GM19452 (cell line): ENCODE results near the gene DYRK1B.
"Not testable (repeated sequence)": the region's sequence is repeated elsewhere in the genome, so short reads cannot be mapped to it uniquely, and the experiment has no call there.

Source experiments
- ATAC-seq: cut with Tn5 transposase; IDR thresholded peaks from one replicate; pipeline ENCODE4 v1.9.1; 2021; ENCODE audit not compliant: unreplicated experiment

DYRK1B gene

DNA sequence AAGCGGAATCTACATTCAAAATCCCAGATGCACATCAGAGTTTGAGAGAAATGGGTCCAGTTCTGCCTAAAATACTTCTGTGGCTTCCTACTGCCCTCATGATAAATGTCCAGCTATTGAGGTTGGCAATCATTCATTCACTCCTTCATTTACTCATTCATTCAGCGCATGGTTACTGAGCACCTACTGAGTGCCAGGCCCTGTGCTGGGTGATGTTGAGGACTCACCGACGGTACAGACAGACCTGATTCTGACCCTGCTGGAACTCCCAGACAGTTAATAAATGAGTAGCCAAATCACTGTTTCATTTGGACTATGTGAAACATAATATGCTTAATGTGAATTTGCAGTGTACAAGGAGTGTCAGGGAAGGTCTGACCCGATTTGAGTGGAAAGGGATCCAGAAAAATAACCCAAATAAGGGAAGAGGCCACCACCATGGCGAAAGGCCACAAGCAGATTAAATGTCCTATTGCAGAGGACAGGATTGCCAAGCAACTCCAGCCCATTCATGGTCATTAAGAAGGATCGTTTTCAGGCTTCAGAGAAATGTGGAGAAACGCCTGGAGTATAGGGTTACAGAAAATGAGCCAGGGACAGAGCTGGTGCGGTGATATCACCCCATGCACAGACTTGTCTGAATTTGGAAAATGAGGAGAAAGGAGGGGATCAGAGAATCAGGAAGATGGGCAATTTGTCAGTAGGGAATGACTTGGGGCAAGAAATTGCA is 20.5 kb downstream of the DYRK1B start:
- ATAC-seq = no peak

DNA sequence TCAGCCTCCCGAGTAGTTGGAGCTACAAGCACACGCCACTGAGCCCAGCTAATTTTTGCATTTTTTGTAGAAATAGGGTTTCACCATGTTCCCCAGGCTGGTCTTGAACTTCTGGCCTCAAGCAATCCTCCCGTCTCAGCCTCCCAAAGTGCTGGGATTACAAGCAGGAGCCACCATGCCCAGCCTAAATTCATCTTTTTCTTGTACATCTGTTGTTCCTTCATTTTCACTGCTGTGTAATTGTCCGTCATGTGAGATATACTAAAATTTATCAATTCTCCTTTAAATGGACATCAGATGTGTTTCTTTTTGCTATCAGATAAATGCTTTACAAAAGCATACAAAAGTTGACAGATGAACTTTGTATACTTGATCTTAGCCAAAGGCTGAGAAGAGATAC is 22.9 kb downstream of the DYRK1B start:
- no peak for ATAC-seq

DNA sequence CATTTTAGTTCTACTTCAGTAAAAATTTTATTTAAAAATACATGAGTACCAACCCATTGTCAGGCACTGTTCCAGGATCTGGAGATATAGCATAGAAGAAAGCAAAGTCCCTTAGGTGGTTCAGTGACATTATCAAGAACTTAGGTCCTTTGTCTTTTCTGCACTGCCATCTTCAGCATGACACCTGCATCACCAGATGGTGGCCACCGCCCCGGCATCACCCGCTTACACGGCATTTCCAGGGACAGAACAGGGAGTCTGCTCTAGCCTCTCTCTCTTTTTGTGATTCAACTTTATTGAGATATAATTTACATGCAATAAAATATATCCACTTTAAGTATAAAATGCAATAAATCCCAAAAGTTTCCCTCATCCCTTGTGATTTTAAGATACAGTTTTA is 23.5 kb downstream of the DYRK1B start:
- ATAC-seq = no peak

DNA sequence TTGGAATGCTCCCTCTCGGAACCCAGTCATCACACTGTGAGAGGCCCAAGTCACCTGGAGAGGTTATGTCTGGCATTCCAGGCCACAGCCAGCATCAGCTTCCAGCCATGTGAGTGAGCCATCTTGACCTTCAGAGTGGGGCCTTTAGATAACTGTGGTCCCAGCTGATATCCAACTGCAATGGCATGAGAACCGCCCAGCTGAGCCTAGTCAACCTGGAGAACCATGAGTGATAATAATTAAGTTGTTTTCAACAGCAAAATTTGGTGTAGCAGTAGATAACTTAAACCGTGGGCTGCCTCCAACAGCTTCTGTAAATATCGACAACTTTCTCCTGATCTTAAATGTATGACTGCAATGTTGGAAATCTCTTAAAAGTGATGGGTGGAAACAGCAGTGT is 24.6 kb downstream of the DYRK1B start:
- ATAC-seq = no peak

DNA sequence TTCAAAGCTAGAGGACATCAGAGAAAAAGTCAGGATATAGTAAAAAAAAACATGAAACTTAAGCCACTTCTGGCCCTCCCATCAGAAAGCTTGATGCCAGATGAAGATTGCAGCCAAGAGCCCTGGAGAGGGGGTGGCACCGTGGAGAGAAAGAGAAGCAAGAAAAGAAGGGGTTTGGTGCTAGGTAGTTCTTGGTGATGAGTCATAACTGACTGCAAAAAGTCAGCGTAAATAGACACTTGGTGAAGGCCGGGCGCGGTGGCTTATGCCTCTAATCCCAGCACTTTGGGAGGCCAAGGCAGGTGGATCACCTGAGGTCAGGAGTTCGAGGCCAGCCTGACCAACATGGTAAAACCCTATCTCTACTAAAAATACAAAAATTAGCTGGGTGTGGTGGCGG is 25.3 kb downstream of the DYRK1B start:
- ATAC-seq = not testable (repeated sequence)

DNA sequence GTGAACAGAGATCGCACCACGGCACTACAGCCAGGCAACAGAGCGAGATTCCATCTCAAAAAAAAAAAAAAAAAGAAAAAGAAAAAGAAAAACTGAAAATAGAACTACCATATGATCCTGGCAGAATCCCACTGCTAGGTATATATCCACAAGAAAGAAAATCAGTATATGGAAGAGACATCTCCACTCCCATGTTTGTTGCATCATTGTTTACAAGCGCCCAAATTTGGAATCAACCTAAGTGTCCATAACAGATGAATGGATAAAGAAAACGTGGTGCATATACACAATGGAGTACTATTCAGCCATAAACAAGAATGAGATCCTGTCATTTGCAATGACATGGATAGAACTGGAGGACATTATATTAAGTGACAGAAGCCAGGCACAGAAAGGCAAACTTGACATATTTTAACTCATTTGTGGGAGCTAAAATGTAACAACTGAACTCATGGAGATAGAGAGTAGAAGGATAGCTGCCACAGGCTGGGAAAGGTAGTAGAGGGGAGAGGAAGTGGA is 26.1 kb downstream of the DYRK1B start:
- ATAC-seq = no peak

DNA sequence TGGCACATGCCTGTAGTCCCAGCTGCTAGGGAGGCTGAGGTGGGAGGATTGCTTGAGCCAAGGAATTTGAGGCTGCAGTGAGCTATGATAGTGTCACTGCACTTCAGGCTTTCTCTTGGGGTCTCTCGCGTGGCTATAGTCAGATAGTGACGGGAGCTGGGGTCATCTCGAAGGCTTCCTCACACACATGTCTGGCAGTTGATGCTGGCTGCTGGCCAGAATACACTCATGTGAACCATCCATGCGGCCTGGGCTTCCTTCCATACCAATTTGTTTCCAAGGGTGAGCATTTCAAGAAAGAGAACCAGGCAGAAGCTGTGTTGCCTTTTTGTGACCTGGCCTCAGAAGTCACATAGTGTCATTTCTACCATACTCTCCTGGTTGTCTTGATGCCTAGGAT is 28.9 kb downstream of the DYRK1B start:
- ATAC-seq = no peak

DNA sequence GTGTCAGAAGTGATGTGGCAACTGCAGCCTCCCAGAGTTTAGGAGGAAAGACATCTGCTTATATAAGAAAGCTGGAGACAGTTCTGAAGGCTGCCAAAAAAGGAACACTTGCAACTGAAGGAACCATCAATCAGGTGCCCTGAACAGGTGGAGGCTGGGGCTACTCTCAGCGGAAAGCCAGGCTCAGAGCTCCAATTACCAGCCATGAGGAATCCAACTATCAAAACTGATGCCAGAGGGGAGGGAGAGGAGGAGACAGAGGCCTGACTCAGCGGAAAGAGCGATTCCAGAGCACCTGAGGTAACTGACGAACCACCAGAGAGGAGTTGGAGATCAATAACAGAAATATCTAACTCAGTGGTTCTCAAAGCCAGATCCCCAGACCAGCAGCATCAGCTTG is 31.0 kb downstream of the DYRK1B start:
- ATAC-seq = no peak

DNA sequence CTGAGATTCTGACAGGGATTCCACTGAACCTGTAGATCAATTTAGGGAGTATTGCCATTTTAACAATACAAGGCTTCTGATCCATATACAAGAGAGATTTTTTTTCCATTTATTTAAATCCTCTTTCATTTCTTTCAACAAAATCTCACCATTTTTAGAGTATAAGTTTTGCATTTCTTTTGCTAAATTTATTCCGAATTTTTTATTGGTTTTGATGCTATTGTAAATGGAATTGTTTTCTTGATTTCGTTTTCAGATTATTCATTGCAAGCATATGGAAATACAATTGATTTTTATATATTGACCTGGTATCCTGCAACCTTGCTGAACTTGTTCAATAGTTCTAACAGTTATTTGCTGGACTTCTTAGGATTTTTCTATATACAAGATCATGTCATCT is 36.9 kb downstream of the DYRK1B start:
- ATAC-seq = no peak

DNA sequence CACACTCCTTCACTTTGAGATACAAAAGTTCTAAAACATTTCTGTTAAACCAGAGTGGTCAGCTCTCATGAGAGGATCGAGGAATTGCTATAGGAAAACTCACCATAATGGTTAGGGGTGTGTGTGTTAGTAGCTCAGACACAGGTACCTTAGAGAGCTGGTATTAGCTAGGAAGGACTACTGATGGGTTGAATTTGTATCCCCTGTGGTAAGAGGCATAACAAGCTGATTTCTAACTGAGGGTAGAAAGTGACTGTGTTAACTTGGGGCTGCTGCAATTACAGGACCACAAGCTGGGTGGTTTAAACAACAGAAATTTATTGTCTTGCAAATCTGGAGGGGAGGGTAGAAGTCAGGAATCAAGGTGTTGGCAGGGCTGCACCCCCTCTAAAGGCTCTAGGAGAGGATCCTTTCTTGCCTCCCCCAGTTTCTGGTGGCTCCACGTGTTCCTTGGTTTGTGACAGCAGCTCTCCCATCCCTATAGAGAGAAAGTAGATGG is 37.9 kb downstream of the DYRK1B start:
- ATAC-seq = no peak

DNA sequence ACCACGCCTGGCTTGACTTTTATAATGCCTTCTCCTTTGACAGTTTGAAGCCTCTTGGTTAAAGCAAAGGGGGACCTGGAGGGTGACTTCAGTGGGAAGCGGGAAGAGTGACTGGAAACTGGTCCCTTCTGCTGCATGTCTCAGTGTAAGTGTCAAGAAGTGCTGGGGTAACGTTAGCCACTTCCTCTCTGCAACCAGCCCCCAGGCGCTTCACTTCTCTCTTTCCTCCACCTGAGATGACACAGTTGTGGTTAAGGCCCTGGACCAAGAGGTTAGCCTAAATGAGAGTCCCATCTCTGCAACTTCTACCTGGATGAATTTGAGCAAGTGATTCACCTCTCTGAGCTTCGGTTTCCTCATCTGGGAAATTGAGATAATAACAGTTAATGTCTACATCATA is 39.0 kb downstream of the DYRK1B start:
- no peak for ATAC-seq

DNA sequence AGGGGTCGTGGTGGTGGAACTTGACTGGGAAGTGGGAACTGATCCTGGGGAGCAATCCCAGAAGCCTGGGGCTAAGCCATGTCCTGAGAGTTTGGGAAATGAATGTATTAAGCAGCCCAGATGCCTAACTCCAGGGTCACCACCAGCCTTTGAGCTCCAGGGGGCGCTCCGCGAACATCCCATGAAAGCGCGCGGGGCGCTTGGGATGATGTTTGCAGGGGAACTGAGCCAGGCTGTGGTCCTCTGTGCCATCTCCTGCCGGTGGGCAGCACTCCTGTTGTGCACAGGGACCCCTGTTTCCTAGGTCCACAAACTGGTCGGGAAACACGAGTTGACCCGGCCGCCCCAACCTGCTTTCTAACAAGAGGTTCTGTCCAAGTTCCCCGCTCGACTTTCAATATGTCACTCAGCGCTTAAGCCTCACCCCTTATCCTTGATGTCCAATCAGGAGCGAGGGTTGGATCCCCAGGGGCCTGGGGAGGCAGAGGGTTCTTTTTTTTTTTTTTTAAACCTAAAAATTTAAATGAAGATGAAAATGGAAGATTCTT is 40.9 kb downstream of the DYRK1B start:
- peak; percentile 63 for ATAC-seq

DNA sequence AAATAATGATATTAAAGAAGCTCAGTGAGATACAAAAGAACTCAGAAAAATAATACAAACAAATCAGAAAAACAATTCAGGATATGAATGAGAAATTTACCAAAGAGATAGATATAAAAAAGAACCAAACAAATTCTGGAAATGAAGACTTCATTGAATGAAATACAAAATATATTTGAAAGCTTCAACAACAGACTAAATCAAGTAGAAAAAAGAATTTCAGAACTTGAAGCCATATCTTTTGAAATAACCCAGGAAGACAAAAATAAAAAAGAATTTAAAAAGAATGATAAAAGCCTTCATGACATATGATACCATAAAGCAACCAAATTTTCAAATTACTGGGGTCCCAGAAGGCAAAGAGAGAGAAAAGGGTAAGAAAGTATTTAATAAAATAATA is 45.7 kb downstream of the DYRK1B start:
- no peak for ATAC-seq

DNA sequence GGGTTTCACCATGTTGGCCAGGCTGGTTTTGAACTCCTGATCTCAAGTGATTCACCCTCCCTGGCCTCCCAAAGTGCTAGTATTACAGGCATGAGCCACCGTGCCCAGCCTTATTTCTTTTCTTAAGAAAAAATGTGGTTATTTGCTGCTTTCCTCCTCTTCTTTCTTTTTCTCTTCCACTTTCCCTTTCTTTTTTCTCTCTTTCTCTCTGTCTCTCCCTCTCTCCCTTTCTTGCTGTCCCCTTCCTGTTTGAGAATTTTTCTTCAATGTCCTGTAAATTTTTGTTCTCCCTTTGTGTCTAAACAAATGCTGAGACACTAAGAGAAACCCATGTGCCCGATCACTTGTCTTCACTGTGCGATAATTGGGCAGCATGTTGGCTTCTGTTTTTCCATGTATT is 53.1 kb downstream of the DYRK1B start:
- ATAC-seq = no peak

DNA sequence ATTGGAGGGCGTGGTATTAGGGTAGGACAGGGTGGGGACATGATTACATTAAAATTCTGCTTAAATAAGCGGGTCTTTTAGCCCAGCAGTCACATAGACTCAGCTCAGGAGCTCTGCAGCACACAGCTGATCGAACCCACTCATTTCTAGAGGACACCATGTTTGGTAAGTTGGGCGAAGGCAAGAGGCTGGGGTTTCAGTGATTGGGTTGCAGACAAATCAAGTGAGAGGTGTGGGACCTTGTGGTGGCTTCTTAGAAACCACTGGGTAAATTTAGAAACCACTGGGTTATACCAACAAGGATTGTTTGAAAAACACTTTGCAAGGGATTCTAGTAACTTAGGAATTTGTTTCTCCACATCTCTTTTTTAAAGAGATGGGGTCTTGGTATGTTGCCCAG is 55.2 kb downstream of the DYRK1B start, which contains the start of gene LEUTX:
Gene LEUTX (plus strand): TSS at position 92 of the 400 bp plus-strand sequence. CDS start 67 bp downstream, at position 159.
- no peak for ATAC-seq
